Activated CD4-positive, alpha-beta T cell treated with anti-CD3 and anti-CD28 coated beads for 36 hours (primary cell): ENCODE measurements around the gene PTH1R. TPM values are rescaled to one million over a fixed set of nuclear protein-coding genes. Genes with fewer than 3 reads are reported as not detected.

Experiments
- ATAC-seq: fragments of 200-7000 bp; cut with Tn5 transposase; one replicate; pipeline ENCODE4 v1.10.0; 2021; ENCODE audit warnings: mild to moderate bottlenecking, moderate library complexity
- CTCF ChIA-PET: fragments of 350-600 bp; sonication (Branson Sonifier 250); formaldehyde crosslinking; loops from one replicate; lab custom pipeline; 2021; ENCODE audit warnings: antibody characterized with exemption; lab: Charles Lee
- POLR2A ChIA-PET: fragments of 350-600 bp; sonication (Branson Sonifier 250); formaldehyde crosslinking; loops from one replicate; lab custom pipeline; 2021; ENCODE audit warnings: antibody characterized with exemption, inconsistent platforms; lab: Charles Lee
- DNase-seq: peaks from one replicate; pipeline ENCODE4 v3.0.0-alpha.2; 2020
- H3K27ac Mint-ChIP-seq: one replicate; pipeline ENCODE4 v1.8.0; 2021; ENCODE audit warnings: mixed read lengths
- H3K27me3 Mint-ChIP-seq: one replicate; pipeline ENCODE4 v1.8.0; 2021; ENCODE audit warnings: mixed read lengths
- H3K36me3 Mint-ChIP-seq: one replicate; pipeline ENCODE4 v1.8.0; 2021; ENCODE audit warnings: low read depth, mixed read lengths
- H3K4me1 Mint-ChIP-seq: one replicate; pipeline ENCODE4 v1.8.0; 2021; ENCODE audit warnings: mixed read lengths
- H3K4me3 Mint-ChIP-seq: one replicate; pipeline ENCODE4 v1.8.0; 2021; ENCODE audit warnings: mild to moderate bottlenecking, moderate library complexity, mixed read lengths
- H3K9me3 Mint-ChIP-seq: one replicate; pipeline ENCODE4 v1.8.0; 2021; ENCODE audit warnings: low read depth, mixed read lengths
- intact Hi-C, 2 experiments: fragments of 100-400 bp; cut with DNase I in 1 of 2; cut with micrococcal nuclease in 1 of 2; formaldehyde crosslinking; loops; one replicate each; pipeline versions ENCODE4 v1.14.2 to v1.15.1; 2022 to 2024; cut with DNase I, micrococcal nuclease
- total RNA-seq, 2 experiments: library from RNA; stranded (reverse); gene quantifications; one replicate each; pipeline ENCODE4 v1.2.3, GENCODE V29; 2021

The PTH1R gene
- total RNA-seq, 2 experiments from 2014 or later: not detected

DNA sequence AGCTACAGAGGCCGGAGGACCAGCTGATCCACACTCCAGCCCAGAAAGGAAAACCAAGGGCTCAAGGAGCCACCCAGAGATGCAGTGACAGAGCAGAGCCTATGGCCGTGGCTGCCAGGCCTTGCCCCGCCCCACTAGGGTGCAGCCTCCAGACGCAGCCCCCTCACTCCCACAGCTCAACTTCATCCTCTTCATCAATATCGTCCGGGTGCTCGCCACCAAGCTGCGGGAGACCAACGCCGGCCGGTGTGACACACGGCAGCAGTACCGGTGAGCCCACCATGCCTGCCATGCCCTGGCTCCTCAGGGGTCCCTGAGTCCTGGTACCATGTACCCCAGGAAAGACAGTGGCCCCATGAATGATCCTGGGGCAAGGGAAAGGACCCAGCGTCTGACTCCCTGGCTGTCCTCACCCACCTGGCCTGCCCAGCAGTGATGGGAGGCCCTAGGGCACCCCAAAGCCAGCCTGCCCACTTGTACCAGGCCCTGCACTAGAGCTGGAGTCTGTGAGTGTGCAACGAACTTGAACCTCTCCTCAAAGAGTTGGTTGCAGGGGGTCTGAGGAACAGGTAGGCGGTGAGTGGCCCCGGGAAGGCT lies 24.2 kb downstream of the PTH1R start:
- no peak overlapping the region for H3K27ac Mint-ChIP-seq
- ATAC-seq (no peak), DNase-seq (no peak)
- POLR2A ChIA-PET: interaction anchor here (0.6 kb wide), 1 partner anchor 429 kb away, joined by 5 read pairs; no protein-coding TSS in a partner anchor
- H3K4me3 Mint-ChIP-seq: no peak overlapping the region
- intact Hi-C loops: no loop called here
- H3K4me1 Mint-ChIP-seq: peaks cover 2% of the 10 kb centered on the region
- peaks cover 9% of the 10 kb centered on the region for H3K27me3 Mint-ChIP-seq
- no peaks in the 10 kb centered on the region for H3K36me3 Mint-ChIP-seq
- H3K9me3 Mint-ChIP-seq: no peaks in the 10 kb centered on the region
- CTCF ChIA-PET: interaction anchor here (1.1 kb wide), 1 partner anchor 22 kb away, joined by 3 read pairs; no protein-coding TSS in a partner anchor

GRCh38 chr3:46902188-46902631 lies 24.7 kb downstream of the PTH1R start:
- Mint-ChIP-seq H3K4me1 (peaks cover 2% of the 10 kb centered on the region), H3K27ac (no peak overlapping the region), H3K36me3 (no peaks in the 10 kb centered on the region), H3K27me3 (peaks cover 9% of the 10 kb centered on the region), H3K4me3 (no peak overlapping the region), H3K9me3 (no peaks in the 10 kb centered on the region)
- DNase-seq (no peak), ATAC-seq (no peak)
- POLR2A ChIA-PET: no interaction called here
- CTCF ChIA-PET: no interaction called here
- intact Hi-C loops: no loop called here

DNA sequence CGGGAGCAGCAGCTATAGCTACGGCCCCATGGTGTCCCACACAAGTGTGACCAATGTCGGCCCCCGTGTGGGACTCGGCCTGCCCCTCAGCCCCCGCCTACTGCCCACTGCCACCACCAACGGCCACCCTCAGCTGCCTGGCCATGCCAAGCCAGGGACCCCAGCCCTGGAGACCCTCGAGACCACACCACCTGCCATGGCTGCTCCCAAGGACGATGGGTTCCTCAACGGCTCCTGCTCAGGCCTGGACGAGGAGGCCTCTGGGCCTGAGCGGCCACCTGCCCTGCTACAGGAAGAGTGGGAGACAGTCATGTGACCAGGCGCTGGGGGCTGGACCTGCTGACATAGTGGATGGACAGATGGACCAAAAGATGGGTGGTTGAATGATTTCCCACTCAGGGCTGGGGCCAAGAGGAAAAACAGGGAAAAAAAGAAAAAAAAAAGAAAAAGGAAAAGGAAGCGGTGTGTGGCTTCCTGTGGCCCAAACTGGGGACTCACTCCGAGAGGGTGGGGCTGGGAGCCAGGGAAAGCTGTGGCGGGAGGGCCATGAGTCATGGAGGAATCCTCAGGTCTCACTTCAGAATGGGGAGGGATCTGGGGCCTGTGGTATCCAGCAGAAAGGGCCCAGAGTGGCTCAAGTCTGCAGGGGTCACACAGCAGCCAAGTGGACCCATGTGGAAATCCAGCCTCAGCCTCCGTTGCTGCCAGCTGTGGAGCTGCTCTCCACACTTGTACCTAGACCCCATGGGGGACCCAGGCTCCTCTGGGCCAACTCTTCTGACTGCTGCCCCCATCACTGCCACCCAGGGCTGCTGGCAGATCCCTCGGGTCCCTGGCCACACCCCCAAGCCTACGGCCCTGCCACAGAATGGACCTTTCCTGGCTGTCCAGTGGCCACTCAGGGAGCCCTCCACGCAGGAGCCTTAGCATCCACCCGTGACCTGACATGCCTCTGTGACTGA lies 26.1 kb downstream of the PTH1R start:
- CTCF ChIA-PET: interaction anchor here (1.2 kb wide), 1 partner anchor 9 kb away, joined by 3 read pairs; no protein-coding TSS in a partner anchor
- no peaks in the 10 kb centered on the region for H3K36me3 Mint-ChIP-seq
- intact Hi-C loops: no loop called here
- ATAC-seq (no peak), DNase-seq (no peak)
- no peaks in the 10 kb centered on the region for H3K4me1 Mint-ChIP-seq
- POLR2A ChIA-PET: no interaction called here
- H3K27ac Mint-ChIP-seq: no peak overlapping the region
- H3K4me3 Mint-ChIP-seq: no peak overlapping the region
- H3K27me3 Mint-ChIP-seq: peaks cover 2% of the 10 kb centered on the region
- no peaks in the 10 kb centered on the region for H3K9me3 Mint-ChIP-seq

DNA sequence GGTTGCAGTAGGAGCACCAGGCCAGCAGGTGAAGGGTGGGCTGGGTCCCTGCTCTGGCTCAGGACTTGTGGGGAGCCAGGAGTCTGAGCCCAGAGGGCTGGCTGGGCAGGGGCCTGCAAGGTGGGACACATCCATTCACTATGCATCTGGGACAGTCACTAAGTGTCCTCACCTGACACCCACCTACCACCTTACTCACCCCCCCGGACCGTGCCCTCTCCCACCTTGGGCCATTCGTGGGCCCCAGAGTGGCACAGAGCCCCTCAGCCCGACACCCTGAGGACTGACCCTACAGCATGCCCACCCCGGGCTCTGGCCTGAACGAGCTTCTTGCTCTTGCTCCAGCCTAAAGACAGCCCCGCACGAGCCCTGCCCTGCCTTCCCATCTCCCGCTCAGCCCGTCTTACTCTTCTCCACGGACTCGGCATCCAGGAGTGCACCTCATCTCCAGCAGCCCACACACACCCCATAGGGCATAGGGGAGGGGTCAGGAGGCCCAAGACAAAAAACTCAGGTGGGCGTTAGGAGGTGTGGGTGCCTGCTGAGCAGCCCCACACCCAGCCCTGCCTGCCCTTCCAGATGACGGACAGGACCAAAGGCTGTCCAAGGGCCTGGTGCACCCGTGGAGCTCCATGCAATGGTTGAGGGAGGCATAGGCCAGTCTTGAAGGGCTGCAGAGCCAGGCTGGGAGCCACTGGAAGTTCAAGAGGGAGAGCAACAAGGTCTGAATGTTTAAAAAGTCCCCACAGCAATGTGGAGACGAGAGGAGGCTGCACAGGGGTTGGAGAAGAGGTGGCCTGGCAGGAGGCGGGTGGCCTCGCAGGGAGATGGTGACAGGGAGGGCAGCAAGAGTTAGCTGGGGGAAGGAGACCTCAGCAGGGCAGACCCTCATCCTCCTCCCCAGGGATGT lies 27.0 kb downstream of the PTH1R start:
- no peaks in the 10 kb centered on the region for H3K36me3 Mint-ChIP-seq
- CTCF ChIA-PET: interaction anchor here (1.2 kb wide), 1 partner anchor 10 kb away, joined by 3 read pairs; no protein-coding TSS in a partner anchor
- peaks cover 3% of the 10 kb centered on the region for H3K4me1 Mint-ChIP-seq
- H3K4me3 Mint-ChIP-seq: no peak overlapping the region
- no peak overlapping the region for H3K27ac Mint-ChIP-seq
- intact Hi-C loops: no loop called here
- POLR2A ChIA-PET: no interaction called here
- DNase-seq (no peak), ATAC-seq (no peak)
- no peaks in the 10 kb centered on the region for H3K27me3 Mint-ChIP-seq
- H3K9me3 Mint-ChIP-seq: no peaks in the 10 kb centered on the region

- Mint-ChIP-seq H3K4me3 (no peak overlapping the region), H3K9me3 (no peaks in the 10 kb centered on the region), H3K36me3 (no peaks in the 10 kb centered on the region), H3K27me3 (no peaks in the 10 kb centered on the region), H3K4me1 (peaks cover 5% of the 10 kb centered on the region), H3K27ac (no peak overlapping the region)
- DNase-seq (no peak), ATAC-seq (no peak)
- POLR2A ChIA-PET: no interaction called here
- CTCF ChIA-PET: no interaction called here
- intact Hi-C loops: no loop called here
These were observed 27.7 kb downstream of the PTH1R start for GRCh38 chr3:46905213-46905560.

- Mint-ChIP-seq H3K4me3 (no peak overlapping the region), H3K4me1 (peaks cover 5% of the 10 kb centered on the region), H3K27ac (no peak overlapping the region), H3K36me3 (no peaks in the 10 kb centered on the region), H3K9me3 (no peaks in the 10 kb centered on the region), H3K27me3 (no peaks in the 10 kb centered on the region)
- CTCF ChIA-PET: no interaction called here
- POLR2A ChIA-PET: interaction anchor here (0.6 kb wide), 1 partner anchor 1907 kb away, joined by 4 read pairs; no protein-coding TSS in a partner anchor
- DNase-seq (no peak), ATAC-seq (no peak)
- intact Hi-C loops: no loop called here
These were observed 28.3 kb downstream of the PTH1R start for GRCh38 chr3:46905661-46906451.

GRCh38 chr3:46906471-46907058 lies 29.0 kb downstream of the PTH1R start:
- no peak overlapping the region for H3K4me3 Mint-ChIP-seq
- H3K27ac Mint-ChIP-seq: no peak overlapping the region
- intact Hi-C loops: no loop called here
- ChIA-PET CTCF (interaction anchor here (0.8 kb wide), 1 partner anchor 415 kb away, joined by 5 read pairs; no protein-coding TSS in a partner anchor), POLR2A (interaction anchor here (0.6 kb wide), 1 partner anchor 1907 kb away, joined by 4 read pairs; no protein-coding TSS in a partner anchor)
- H3K9me3 Mint-ChIP-seq: no peaks in the 10 kb centered on the region
- ATAC-seq (no peak), DNase-seq (no peak)
- peaks cover 5% of the 10 kb centered on the region for H3K4me1 Mint-ChIP-seq
- no peaks in the 10 kb centered on the region for H3K27me3 Mint-ChIP-seq
- H3K36me3 Mint-ChIP-seq: no peaks in the 10 kb centered on the region

DNA sequence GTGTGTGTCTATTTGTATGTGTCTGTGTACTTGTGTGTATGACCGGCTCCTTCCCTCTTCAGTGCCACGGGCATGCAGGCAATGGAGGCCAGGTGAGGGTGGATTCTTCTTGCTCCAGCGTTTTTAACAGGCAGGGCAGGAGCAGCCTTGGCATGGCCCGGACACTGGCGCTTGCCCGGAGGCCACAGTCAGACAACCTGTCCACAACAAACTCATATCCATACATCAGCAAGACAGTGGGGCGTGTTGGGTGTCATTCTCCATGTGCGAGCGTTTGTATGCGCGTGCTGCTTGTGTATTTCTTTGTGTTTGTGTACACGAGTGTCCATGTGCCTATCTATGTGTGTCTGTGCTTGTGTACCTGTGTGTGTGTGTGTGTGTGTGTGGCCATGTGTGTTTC lies 29.8 kb downstream of the PTH1R start:
- H3K27ac Mint-ChIP-seq: no peak overlapping the region
- ATAC-seq (no peak), DNase-seq (no peak)
- H3K4me3 Mint-ChIP-seq: no peak overlapping the region
- ChIA-PET POLR2A (no interaction called here), CTCF (interaction anchor here (0.8 kb wide), 1 partner anchor 414 kb away, joined by 5 read pairs; no protein-coding TSS in a partner anchor)
- H3K36me3 Mint-ChIP-seq: no peaks in the 10 kb centered on the region
- no peaks in the 10 kb centered on the region for H3K27me3 Mint-ChIP-seq
- peaks cover 5% of the 10 kb centered on the region for H3K4me1 Mint-ChIP-seq
- intact Hi-C loops: no loop called here
- H3K9me3 Mint-ChIP-seq: no peaks in the 10 kb centered on the region

DNA sequence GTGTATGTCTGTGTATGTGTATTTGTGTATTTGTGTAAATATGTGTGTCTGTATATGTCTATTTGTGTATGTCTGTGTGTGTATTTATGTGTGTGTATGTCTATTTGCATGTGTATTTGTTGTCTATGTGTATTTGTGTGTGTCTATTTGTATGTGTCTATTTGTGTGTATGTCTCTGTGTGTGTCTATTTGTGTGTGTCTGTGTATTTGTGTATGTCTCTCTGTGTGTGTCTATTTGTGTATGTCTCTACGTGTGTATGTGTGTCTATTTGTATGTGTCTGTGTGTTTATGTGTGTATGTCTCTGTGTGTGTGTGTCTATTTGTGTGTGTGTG lies 30.4 kb downstream of the PTH1R start:
- intact Hi-C loops: loop anchor here in 1 of 2 experiments (2.0 kb wide), 1 partner anchor 59 kb away; no protein-coding TSS in a partner anchor
- no peak for DNase-seq
- H3K4me3 Mint-ChIP-seq: no peak overlapping the region

More for the DNA sequence above, 30.4 kb downstream of the PTH1R start:
- no peaks in the 10 kb centered on the region for H3K9me3 Mint-ChIP-seq
- H3K27ac Mint-ChIP-seq: no peak overlapping the region
- ChIA-PET CTCF (interaction anchor here (1.6 kb wide), 1 partner anchor 52 kb away, joined by 4 read pairs; no protein-coding TSS in a partner anchor), POLR2A (no interaction called here)
- no peaks in the 10 kb centered on the region for H3K27me3 Mint-ChIP-seq
- no peak for ATAC-seq
- no peaks in the 10 kb centered on the region for H3K36me3 Mint-ChIP-seq
- H3K4me1 Mint-ChIP-seq: peaks cover 5% of the 10 kb centered on the region
